Mononuclear cell (primary cell): Measurements from ENCODE around the gene IKZF2. TPM values are rescaled to one million over a fixed set of nuclear protein-coding genes. Genes with fewer than 3 reads are reported as not detected.

Experiments used
- H3K27me3 ChIP-seq: 2 replicates; pipeline ENCODE4 v1.6.0; 2011; ENCODE audit warnings: low read length, control low read depth; ENCODE audit not compliant: insufficient read depth
- H3K4me1 ChIP-seq: 2 replicates; pipeline ENCODE4 v1.5.1; 2011; ENCODE audit warnings: mild to moderate bottlenecking, low read length, control low read depth; ENCODE audit not compliant: insufficient read depth
- H3K4me3 ChIP-seq: 2 replicates; pipeline ENCODE4 v1.5.1; 2011; ENCODE audit warnings: mild to moderate bottlenecking, low read length, moderate library complexity
- H3K9me3 ChIP-seq: 2 replicates; pipeline ENCODE4 v1.5.1; 2011; ENCODE audit warnings: low read depth, mild to moderate bottlenecking, control low read depth, low read length
- total RNA-seq: library from RNA; depleted of rRNA; stranded (reverse); fragments of >200 nt; gene quantifications from one replicate; pipeline ENCODE4 v1.2.3, GENCODE V29; 2012

The IKZF2 gene
- total RNA-seq, 1 donor, result 12.6 TPM

DNA sequence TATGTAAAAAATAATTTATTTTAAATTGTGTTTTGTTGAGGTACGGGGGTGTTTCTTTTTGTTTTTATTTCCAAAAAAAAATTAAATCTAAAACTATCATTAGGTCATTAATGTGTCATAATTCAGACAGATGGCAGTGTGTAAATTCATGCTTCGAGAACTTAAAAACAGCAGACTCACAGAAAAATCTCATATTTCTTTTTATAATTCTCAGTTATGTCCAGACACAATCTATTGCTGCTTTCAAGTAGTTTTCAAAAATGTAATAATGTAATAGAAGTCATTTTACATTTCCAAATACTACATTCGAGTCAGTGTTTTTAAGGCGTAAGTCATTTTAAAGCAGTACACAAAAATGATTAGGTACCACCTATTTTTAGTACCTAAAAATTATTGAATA lies 14.3 kb downstream of the IKZF2 start:
- no peak overlapping the region for H3K4me3 ChIP-seq
- no peaks in the 10 kb centered on the region for H3K27me3 ChIP-seq
- no peaks in the 10 kb centered on the region for H3K4me1 ChIP-seq
- H3K9me3 ChIP-seq, result no peaks in the 10 kb centered on the region

- Histone ChIP-seq H3K9me3 (no peaks in the 10 kb centered on the region), H3K4me3 (no peak overlapping the region)
Measured at GRCh38 chr2:213129311-213129710, 22.1 kb downstream of the IKZF2 start.

DNA sequence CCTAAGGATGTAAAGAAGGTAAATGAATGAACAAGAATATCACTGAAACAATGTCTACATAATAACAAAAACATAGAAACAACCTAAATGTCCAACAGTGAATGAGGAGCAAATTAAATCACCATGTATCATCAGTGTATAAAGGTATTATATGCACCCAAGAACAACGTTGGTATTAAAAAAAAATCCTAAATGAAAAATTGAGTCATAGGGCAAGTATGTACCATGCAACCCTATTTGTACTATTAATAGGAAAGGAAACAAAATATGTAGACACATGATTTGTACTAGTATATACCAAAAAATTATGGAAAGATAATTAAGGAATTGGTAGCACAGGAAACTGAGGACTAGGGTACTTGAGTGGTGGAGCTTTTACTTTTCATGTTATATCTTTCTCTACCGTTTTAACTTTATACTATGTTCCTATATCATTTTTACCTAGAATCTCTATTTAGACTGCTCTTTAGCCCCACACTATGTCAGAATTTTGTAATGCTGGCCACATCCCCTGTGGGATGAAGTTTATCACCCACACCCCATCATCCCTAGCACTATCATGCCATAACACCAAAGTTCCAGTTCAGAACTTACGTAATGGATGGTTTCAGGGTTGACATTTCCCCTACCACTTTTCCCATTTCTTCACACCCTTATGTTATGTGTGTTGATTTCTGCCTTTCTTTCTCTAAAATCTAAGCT lies 25.6 kb downstream of the IKZF2 start:
- Histone ChIP-seq H3K9me3 (no peaks in the 10 kb centered on the region), H3K4me3 (no peak overlapping the region), H3K27me3 (no peaks in the 10 kb centered on the region), H3K4me1 (peaks cover 11% of the 10 kb centered on the region)

More at GRCh38 chr2:213129311-213129710, 22.1 kb downstream of the IKZF2 start:
- Histone ChIP-seq H3K27me3 (no peaks in the 10 kb centered on the region), H3K4me1 (peaks cover 7% of the 10 kb centered on the region)

DNA sequence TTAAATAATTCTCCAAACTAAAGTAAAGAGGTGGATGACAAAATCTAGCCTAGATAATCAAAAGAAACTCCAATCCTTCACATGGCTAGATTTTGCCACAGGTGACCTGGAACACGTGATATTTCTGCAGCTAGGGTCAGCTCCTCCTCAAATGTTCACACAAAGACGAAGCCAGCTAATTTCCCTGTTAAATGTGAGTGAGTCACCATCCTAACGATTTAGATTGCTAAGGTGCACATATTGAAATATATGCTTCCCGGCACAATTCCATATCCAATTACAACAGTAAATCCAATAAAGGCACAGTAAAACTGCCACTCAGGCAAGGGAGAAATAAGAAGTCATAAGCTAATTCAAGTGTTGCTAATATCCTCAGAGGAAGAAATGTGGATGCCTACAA lies 28.7 kb downstream of the IKZF2 start:
- peaks cover 16% of the 10 kb centered on the region for H3K4me1 ChIP-seq
- no peaks in the 10 kb centered on the region for H3K27me3 ChIP-seq
- no peak overlapping the region for H3K4me3 ChIP-seq
- no peaks in the 10 kb centered on the region for H3K9me3 ChIP-seq

- H3K4me1 ChIP-seq, result peaks cover 16% of the 10 kb centered on the region
- H3K27me3 ChIP-seq, result no peaks in the 10 kb centered on the region
- H3K9me3 ChIP-seq, result no peaks in the 10 kb centered on the region
- H3K4me3 ChIP-seq, result no peak overlapping the region
Measured at GRCh38 chr2:213121690-213122089, 29.7 kb downstream of the IKZF2 start.

GRCh38 chr2:213119061-213119809 lies 32.2 kb downstream of the IKZF2 start:
- Histone ChIP-seq H3K9me3 (no peaks in the 10 kb centered on the region), H3K27me3 (no peaks in the 10 kb centered on the region), H3K4me1 (peaks cover 16% of the 10 kb centered on the region), H3K4me3 (no peak overlapping the region)

GRCh38 chr2:213108308-213108707 lies 43.1 kb downstream of the IKZF2 start:
- peaks cover 10% of the 10 kb centered on the region for H3K4me1 ChIP-seq
- H3K27me3 ChIP-seq, result no peaks in the 10 kb centered on the region
- no peak overlapping the region for H3K4me3 ChIP-seq
- H3K9me3 ChIP-seq, result no peaks in the 10 kb centered on the region

DNA sequence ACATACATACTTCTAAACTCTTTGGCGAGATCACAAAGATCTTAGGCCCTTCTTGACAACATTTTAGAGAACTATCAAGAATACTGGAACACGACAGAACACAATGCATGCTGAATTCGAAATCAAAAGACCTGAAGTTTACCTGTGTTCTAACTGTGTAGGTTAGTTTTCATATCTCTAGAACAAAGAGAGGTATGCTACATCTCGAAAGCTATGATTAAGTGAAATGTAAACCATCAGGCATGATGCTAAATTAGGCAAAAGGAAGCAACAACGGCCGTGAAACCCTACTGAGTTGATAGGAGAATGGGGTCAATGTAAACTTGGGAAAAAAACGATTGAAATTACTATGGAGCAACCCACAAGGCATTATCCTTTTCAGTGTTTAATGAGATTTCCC lies 43.7 kb downstream of the IKZF2 start:
- peaks cover 10% of the 10 kb centered on the region for H3K4me1 ChIP-seq
- no peaks in the 10 kb centered on the region for H3K27me3 ChIP-seq
- no peaks in the 10 kb centered on the region for H3K9me3 ChIP-seq
- H3K4me3 ChIP-seq, result no peak overlapping the region

GRCh38 chr2:213105212-213105611 lies 46.2 kb downstream of the IKZF2 start:
- Histone ChIP-seq H3K9me3 (no peaks in the 10 kb centered on the region), H3K4me3 (no peak overlapping the region), H3K4me1 (peaks cover 10% of the 10 kb centered on the region), H3K27me3 (no peaks in the 10 kb centered on the region)

DNA sequence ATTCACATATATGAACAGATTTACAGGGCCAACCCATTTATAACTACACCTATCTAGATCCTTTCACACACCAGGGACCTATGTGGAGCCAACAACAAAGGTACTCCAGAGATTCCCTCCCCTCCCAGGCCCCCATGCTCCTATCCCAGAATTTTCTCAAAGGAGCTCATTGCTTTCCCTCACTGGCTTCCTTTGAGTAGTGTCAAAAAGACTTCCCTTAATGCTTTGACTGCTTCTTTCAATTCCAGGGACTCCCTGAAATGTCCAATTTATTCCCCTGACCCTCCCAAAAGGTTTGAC lies 46.6 kb downstream of the IKZF2 start:
- no peak overlapping the region for H3K4me3 ChIP-seq
- no peaks in the 10 kb centered on the region for H3K27me3 ChIP-seq
- H3K9me3 ChIP-seq, result no peaks in the 10 kb centered on the region
- peaks cover 10% of the 10 kb centered on the region for H3K4me1 ChIP-seq

DNA sequence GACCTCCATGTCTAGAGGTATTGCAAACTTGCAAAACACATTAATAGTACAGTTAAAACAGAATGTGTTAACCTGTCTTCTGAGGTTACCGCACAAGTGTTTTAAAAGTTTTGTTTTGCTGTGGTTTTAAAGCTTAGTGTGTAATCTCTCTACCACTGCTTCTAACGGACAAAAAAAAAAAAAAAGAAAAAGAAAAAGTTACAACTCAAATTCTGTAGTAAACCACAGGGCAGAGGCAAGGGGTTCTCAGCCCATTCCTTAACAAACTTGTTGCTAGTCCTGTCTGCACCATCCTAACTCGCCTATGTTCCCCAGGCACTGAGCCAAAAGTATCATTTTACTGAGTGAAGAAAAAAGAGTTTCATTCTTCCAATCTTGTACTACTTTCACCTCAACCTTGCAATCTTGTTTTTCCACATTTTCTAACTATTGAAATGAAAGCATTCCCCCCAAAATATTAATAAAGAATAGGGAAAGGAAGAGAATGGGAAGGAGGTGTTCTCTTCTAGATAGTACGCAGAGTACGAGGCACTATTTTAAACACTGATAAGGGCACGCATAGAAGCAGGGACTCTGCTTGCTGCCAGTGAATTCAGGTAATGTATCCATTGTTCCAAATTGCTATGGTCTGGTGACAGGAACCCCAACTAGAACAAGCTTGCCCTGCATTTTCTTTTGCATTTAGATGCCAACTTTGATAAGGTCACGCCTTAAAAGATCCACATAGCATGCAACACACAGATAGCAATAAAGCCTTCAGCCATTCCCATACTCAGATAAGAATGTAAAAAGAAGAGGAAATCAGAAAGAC lies 47.1 kb downstream of the IKZF2 start:
- Histone ChIP-seq H3K4me1 (peaks cover 10% of the 10 kb centered on the region), H3K27me3 (no peaks in the 10 kb centered on the region), H3K9me3 (no peaks in the 10 kb centered on the region), H3K4me3 (peak overlapping the region; percentile 3)

DNA sequence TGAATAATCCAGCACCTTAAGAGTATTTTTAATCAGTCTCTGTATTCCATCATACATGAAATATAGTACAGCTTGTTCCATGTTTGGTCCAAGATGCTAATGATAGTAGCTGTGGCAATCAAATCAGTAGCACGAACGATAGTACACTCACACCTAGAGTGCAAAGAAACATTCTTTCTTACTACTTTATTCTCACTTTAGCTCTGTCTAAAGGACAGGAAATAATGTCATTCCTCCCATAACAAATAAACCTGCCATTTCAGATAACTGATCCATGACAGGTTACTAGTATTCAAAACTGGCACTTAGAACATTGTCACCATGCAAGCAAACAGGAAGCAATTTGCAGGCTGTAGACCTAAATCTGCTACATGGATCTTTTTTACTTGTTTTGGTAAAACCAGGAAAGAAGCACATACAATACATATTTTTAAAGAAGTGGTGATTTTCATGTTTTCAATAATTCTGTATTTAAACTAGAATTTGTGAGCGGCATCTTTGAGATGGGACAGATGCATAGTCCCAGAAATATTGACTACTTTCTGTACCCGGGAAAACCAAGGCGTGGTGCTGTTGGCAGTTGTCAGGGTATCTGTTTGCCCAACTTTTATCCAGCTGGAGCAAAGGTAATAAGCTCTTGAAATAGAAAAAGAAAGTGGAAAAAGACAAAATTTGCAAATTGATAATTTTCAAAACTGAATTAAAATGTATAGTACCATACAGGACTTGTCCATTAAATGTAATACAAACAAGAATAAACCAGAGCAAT lies 49.5 kb downstream of the IKZF2 start:
- H3K9me3 ChIP-seq, result no peaks in the 10 kb centered on the region
- peaks cover 13% of the 10 kb centered on the region for H3K4me1 ChIP-seq

DNA sequence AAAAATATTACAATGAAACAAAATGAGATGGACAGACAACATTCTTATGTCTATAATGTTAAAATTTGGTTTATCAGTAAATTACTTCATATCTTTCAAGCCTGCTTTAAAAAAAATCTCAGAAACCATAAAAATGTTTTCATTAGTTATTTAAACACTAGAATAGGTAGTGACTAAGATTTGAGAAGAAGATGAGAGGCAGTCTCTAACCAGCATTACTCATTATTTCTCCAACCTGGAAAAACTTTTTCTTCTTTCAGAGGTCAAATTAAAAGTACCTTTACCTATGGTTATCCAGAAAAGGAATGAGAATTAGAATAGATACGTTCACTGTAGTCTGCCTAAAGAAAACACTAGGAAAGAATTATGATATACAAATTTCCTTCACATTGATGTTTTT lies 50.3 kb downstream of the IKZF2 start:
- Histone ChIP-seq H3K9me3 (no peaks in the 10 kb centered on the region), H3K4me3 (no peak overlapping the region), H3K4me1 (peaks cover 13% of the 10 kb centered on the region), H3K27me3 (no peaks in the 10 kb centered on the region)

More for the DNA sequence above, 49.5 kb downstream of the IKZF2 start:
- no peaks in the 10 kb centered on the region for H3K27me3 ChIP-seq
- no peak overlapping the region for H3K4me3 ChIP-seq

- Histone ChIP-seq H3K4me3 (no peak overlapping the region), H3K9me3 (no peaks in the 10 kb centered on the region), H3K4me1 (peaks cover 4% of the 10 kb centered on the region), H3K27me3 (no peaks in the 10 kb centered on the region)
Measured at GRCh38 chr2:213098612-213099011, 52.8 kb downstream of the IKZF2 start.

DNA sequence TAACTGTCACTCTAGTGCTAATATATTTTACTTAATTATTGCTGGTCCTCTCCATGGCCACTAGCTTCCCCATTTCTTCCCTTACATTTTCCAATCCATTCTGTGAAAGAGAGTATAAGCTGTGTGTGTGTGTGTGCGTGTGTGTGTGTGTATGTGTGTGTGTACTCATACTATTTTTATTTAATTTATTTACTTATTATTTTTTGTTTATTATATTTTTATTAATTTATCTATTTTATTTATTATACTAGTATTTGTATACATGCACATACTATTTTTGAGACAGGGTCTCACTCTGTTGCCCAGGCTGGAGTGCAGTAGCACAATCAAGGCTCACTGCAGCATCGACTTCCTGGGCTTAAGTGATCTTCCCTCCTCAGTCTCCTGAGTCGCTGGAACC lies 59.6 kb downstream of the IKZF2 start:
- Histone ChIP-seq H3K4me3 (no peak overlapping the region), H3K4me1 (no peaks in the 10 kb centered on the region), H3K27me3 (no peaks in the 10 kb centered on the region), H3K9me3 (no peaks in the 10 kb centered on the region)
